Right lobe of liver (tissue), 6 donors: Measurements from ENCODE around the gene PLCB4. TPM values are rescaled to one million over a fixed set of nuclear protein-coding genes. Genes with fewer than 3 reads are reported as not detected.

Experiments
- ATAC-seq, 4 donors: fragments of 200-7000 bp; cut with Tn5 transposase; one replicate each; pipeline ENCODE4 v1.9.1; 2020; ENCODE audit warnings: mild to moderate bottlenecking in 4 of 4, moderate library complexity in 4 of 4
- DNase-seq, 3 donors: peaks; one replicate each; pipeline ENCODE4 v3.0.0-alpha.2; 2020
- H3K27ac ChIP-seq, 3 donors: fragments of 200-600 bp; one replicate each; pipeline ENCODE4 v1.8.0; 2022
- H3K27me3 ChIP-seq, 2 donors: fragments of 200-600 bp; one replicate each; pipeline ENCODE4 v1.8.0; 2022
- H3K36me3 ChIP-seq, 4 donors: fragments of 200-600 bp; sonication (generic) in 1 of 4; one replicate each; pipeline versions ENCODE4 v1.5.1 to v1.8.0; 2017 to 2022; ENCODE audit warnings: control low read depth in 1 of 4
- H3K4me1 ChIP-seq, 4 donors: fragments of 200-600 bp; sonication (generic) in 1 of 4; one replicate each; pipeline versions ENCODE4 v1.5.1 to v1.8.0; 2017 to 2022; ENCODE audit warnings: control low read depth in 1 of 4
- H3K4me3 ChIP-seq, 3 donors: fragments of 200-600 bp; one replicate each; pipeline ENCODE4 v1.8.0; 2022
- H3K9me3 ChIP-seq, 4 donors: fragments of 200-600 bp; sonication (generic) in 1 of 4; one replicate each; pipeline versions ENCODE4 v1.5.1 to v1.8.0; 2017 to 2022; ENCODE audit warnings: control low read depth in 1 of 4
- CTCF ChIP-seq, 4 donors: fragments of 200-600 bp in 3 of 4; fragments of 450-650 bp in 1 of 4; IDR thresholded peaks; one replicate each; pipeline versions ENCODE4 v1.5.1 to v1.8.0; 2016 to 2022; ENCODE audit warnings: antibody characterized with exemption in 4 of 4, mild to moderate bottlenecking in 2 of 4
- POLR2A ChIP-seq: fragments of 450-650 bp; IDR thresholded peaks from one replicate; pipeline ENCODE4 v1.6.1; 2017; ENCODE audit warnings: antibody characterized with exemption, mild to moderate bottlenecking
- WGBS: methylation state at CpG from one replicate; pipeline ENCODE4 v1.1.6; 2018; ENCODE audit warnings: low coverage, low lambda C conversion rate; ENCODE audit not compliant: insufficient coverage; ENCODE audit errors: missing lambda C conversion rate; 5-methylcytosine and 5-hydroxymethylcytosine counted together
- intact Hi-C, 2 donors: fragments of 100-400 bp; cut with DNase I; formaldehyde crosslinking; loops; one replicate each; pipeline versions ENCODE4 v1.11.2 to v1.14.1; 2022
- total RNA-seq, 6 experiments: library from RNA; depleted of rRNA in 2 of 6; stranded (reverse); fragments of >200 nt in 2 of 6; fragmentation: NEBNext Ultra II Directional in 3 of 6; extraction: Animal tissue kit (Norgen Biotek cat#: 25700) in 3 of 6; gene quantifications; one replicate each; pipeline versions ENCODE4 v1.1.0 to v1.2.4, GENCODE V29; 2016 to 2023
- donor health status: DM: no; HTN: yes; CAD: no.
- donor health status: DM: no; HTN: no; CAD: no.
- donor health status: DM: no; HTN: no; CAD: no.
- donor health status: DM: no; HTN: yes; CAD: no.
- donor health status: DM: no; HTN: yes; CAD: no.

PLCB4 gene
- total RNA-seq, 6 experiments from 2014 or later = 0.04 to 0.20 (median 0.15) TPM

- H3K36me3 ChIP-seq = no peaks in the 10 kb centered on the region
- intact Hi-C loops = no loop called here
- WGBS = 50% methylated on average over 2 of the region's 2 CpGs
Observed at GRCh38 chr20:9285617-9286016, 216.7 kb downstream of the PLCB4 start.

GRCh38 chr20:9286501-9287461, 217.9 kb downstream of the PLCB4 start:
- Histone ChIP-seq H3K4me3 (no peak overlapping the region), H3K4me1 (no peaks in the 10 kb centered on the region), H3K36me3 (no peaks in the 10 kb centered on the region), H3K27ac (no peak overlapping the region), H3K9me3 (no peaks in the 10 kb centered on the region), H3K27me3 (no peaks in the 10 kb centered on the region)
- WGBS = 80% methylated on average over 2 of the region's 3 CpGs
- TF ChIP-seq CTCF (IDR thresholded peaks at IDR 0.05) = no peak
- TF ChIP-seq POLR2A = no peak
- ATAC-seq (no peak), DNase-seq (no peak)
- intact Hi-C loops = no loop called here

More at GRCh38 chr20:9285617-9286016, 216.7 kb downstream of the PLCB4 start:
- no peak overlapping the region for H3K27ac ChIP-seq
- no peak overlapping the region for H3K4me3 ChIP-seq
- ATAC-seq (no peak), DNase-seq (no peak)
- H3K27me3 ChIP-seq = no peaks in the 10 kb centered on the region
- H3K9me3 ChIP-seq = no peaks in the 10 kb centered on the region
- no peaks in the 10 kb centered on the region for H3K4me1 ChIP-seq
- no peak for TF ChIP-seq CTCF (IDR thresholded peaks at IDR 0.05)
- TF ChIP-seq POLR2A = no peak

- ATAC-seq (no peak), DNase-seq (no peak)
- Histone ChIP-seq H3K4me1 (no peaks in the 10 kb centered on the region), H3K27ac (no peak overlapping the region), H3K9me3 (no peaks in the 10 kb centered on the region), H3K4me3 (no peak overlapping the region), H3K27me3 (no peaks in the 10 kb centered on the region), H3K36me3 (no peaks in the 10 kb centered on the region)
- intact Hi-C loops = no loop called here
- WGBS = 73% methylated on average over 1 of the region's 1 CpG
- TF ChIP-seq POLR2A = no peak
- TF ChIP-seq CTCF (IDR thresholded peaks at IDR 0.05) = no peak
Observed at GRCh38 chr20:9287826-9288225, 218.9 kb downstream of the PLCB4 start.

GRCh38 chr20:9290331-9290730, 221.4 kb downstream of the PLCB4 start:
- Histone ChIP-seq H3K27me3 (no peaks in the 10 kb centered on the region), H3K4me1 (no peaks in the 10 kb centered on the region), H3K36me3 (no peaks in the 10 kb centered on the region), H3K27ac (no peak overlapping the region), H3K9me3 (no peaks in the 10 kb centered on the region), H3K4me3 (no peak overlapping the region)
- no peak for ATAC-seq
- intact Hi-C loops = no loop called here
- no peak for TF ChIP-seq POLR2A
- TF ChIP-seq CTCF (IDR thresholded peaks at IDR 0.05) = no peak
- no peak for DNase-seq
- 54% methylated on average over 2 of the region's 2 CpGs for WGBS
